Uterus (tissue), 4 donors: Measurements from ENCODE around the gene GAS7. TPM values are rescaled to one million over a fixed set of nuclear protein-coding genes. Genes with fewer than 3 reads are reported as not detected.

ENCODE experiments used
- DNase-seq, 2 donors: peaks; one replicate each; pipeline ENCODE4 v3.0.0-alpha.2; 2019 to 2020
- H3K27ac ChIP-seq, 2 donors: fragments of 200-600 bp; sonication (generic); 1 replicate in 1 of 2; 2 replicates in 1 of 2; pipeline ENCODE4 v1.5.1; 2016 to 2018
- H3K27me3 ChIP-seq, 2 donors: fragments of 200-600 bp; sonication (generic); one replicate each; pipeline ENCODE4 v1.5.1; 2018 to 2019; ENCODE audit warnings: control low read depth in 1 of 2
- H3K36me3 ChIP-seq, 2 donors: fragments of 200-600 bp; sonication (generic); one replicate each; pipeline ENCODE4 v1.5.1; 2019; ENCODE audit warnings: control low read depth in 1 of 2
- H3K4me1 ChIP-seq, 2 donors: fragments of 200-600 bp; sonication (generic); one replicate each; pipeline ENCODE4 v1.5.1; 2018 to 2019; ENCODE audit warnings: control low read depth in 1 of 2
- H3K4me3 ChIP-seq, 2 donors: fragments of 200-600 bp; sonication (generic); 1 replicate in 1 of 2; 2 replicates in 1 of 2; pipeline ENCODE4 v1.5.1; 2018 to 2019; ENCODE audit warnings: mild to moderate bottlenecking in 1 of 2
- H3K9me3 ChIP-seq, 2 donors: fragments of 200-600 bp; sonication (generic); one replicate each; pipeline ENCODE4 v1.5.1; 2019; ENCODE audit warnings: control low read depth in 1 of 2
- POLR2A ChIP-seq, 2 donors: fragments of 450-650 bp; IDR thresholded peaks; one replicate each; pipeline ENCODE4 v1.6.1; 2016; ENCODE audit warnings: antibody characterized with exemption in 2 of 2, mild to moderate bottlenecking in 1 of 2, moderate library complexity in 1 of 2
- intact Hi-C: fragments of 100-400 bp; cut with DNase I; formaldehyde crosslinking; loops from one replicate; pipeline ENCODE4 v1.15.1; 2023; ENCODE audit warnings: low total_unique reads
- total RNA-seq, 4 donors: library from RNA; depleted of rRNA in 3 of 4; stranded (reverse); fragments of >200 nt in 3 of 4; gene quantifications; one replicate each; pipeline versions ENCODE4 v1.1.0 to v1.2.4, GENCODE V29; 2014 to 2023
- TF ChIP-seq, protein P1 (sequence below), 4 experiments: fragments of 200-600 bp in 2 of 4; fragments of 450-650 bp in 2 of 4; sonication (generic) in 2 of 4; IDR thresholded peaks; one replicate each; pipeline ENCODE4 v1.5.1; 2016 to 2019; ENCODE audit warnings: antibody characterized with exemption in 4 of 4, mild to moderate bottlenecking in 2 of 4, moderate library complexity in 1 of 4
- donor health status: DM: yes; HTN: yes; CAD: no.

The GAS7 gene
- total RNA-seq, 4 donors from 2014 or later = 12.8 to 95.9 (median 40.8) TPM

DNA sequence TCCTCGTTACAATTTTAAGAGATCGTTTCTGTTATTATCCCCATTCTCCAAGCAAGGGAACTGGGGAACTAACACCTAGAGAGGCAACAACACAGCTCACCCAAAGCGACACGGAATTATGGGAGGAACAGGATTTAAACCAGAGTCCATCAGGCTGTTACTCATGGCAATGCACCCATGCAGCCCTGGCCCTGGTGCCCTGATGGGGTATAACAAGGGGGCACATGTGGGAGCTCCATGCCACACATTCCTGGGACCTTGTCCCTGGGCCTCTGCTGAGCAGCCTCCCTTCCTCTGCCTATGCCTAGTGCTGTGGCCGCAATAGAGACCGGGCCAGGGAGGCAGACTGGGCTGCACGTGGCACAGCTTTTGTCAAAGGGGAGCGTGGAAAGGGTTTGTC lies 280.1 kb downstream of the GAS7 start:
- intact Hi-C loops = no loop called here
- Histone ChIP-seq H3K4me1 (no peaks in the 10 kb centered on the region), H3K27me3 (no peaks in the 10 kb centered on the region), H3K4me3 (no peak overlapping the region), H3K36me3 (no peaks in the 10 kb centered on the region), H3K9me3 (no peaks in the 10 kb centered on the region), H3K27ac (no peak overlapping the region)
- no peak for DNase-seq
- TF ChIP-seq, protein P1, sequence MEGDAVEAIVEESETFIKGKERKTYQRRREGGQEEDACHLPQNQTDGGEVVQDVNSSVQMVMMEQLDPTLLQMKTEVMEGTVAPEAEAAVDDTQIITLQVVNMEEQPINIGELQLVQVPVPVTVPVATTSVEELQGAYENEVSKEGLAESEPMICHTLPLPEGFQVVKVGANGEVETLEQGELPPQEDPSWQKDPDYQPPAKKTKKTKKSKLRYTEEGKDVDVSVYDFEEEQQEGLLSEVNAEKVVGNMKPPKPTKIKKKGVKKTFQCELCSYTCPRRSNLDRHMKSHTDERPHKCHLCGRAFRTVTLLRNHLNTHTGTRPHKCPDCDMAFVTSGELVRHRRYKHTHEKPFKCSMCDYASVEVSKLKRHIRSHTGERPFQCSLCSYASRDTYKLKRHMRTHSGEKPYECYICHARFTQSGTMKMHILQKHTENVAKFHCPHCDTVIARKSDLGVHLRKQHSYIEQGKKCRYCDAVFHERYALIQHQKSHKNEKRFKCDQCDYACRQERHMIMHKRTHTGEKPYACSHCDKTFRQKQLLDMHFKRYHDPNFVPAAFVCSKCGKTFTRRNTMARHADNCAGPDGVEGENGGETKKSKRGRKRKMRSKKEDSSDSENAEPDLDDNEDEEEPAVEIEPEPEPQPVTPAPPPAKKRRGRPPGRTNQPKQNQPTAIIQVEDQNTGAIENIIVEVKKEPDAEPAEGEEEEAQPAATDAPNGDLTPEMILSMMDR (IDR thresholded peaks at IDR 0.05) = no peak
- no peak for TF ChIP-seq POLR2A (IDR thresholded peaks at IDR 0.05)

DNA sequence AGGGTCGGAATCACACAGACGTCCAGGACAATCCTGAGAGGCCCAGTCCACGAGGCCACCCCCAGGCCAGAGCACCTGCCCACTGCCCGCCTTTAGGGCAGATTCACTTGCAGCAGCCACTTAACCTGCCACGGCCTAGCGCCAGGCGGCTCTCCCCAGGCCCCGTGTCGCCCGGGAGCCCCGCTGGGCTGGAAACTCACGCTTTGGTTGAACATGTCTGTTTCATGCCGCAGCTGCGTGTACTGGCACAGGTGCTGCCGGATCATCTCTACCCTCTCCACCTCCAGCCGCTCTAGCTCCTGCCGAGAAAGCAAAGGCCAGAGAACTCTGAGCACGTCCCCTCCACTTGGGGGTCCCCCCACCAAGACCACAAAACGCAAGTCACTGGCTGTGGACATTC lies 280.6 kb downstream of the GAS7 start:
- DNase-seq = no peak
- Histone ChIP-seq H3K36me3 (no peaks in the 10 kb centered on the region), H3K27me3 (no peaks in the 10 kb centered on the region), H3K4me1 (no peaks in the 10 kb centered on the region), H3K9me3 (no peaks in the 10 kb centered on the region), H3K27ac (no peak overlapping the region), H3K4me3 (no peak overlapping the region)
- TF ChIP-seq POLR2A (IDR thresholded peaks at IDR 0.05) = no peak
- TF ChIP-seq, protein P1 (IDR thresholded peaks at IDR 0.05) = no peak
- intact Hi-C loops = no loop called here

DNA sequence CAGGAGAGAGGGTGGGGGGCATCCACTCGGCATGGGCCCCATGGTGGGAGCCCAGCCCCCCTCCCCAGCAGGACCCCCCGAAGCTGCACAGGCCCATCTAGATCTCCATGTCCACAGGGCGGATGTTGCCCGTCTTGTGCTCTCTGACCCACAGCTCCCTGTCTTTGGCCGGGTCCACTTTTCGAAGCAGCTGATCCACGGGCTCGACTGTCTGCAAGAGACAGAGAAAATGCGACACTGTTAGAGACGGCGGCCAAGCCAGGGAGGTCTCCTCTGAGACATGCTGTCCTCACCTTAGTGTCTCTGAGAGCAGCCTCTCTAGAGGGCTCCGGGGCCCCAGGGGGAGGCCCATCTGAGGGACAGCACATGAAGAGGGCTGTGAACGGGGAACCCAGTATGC lies 281.3 kb downstream of the GAS7 start:
- intact Hi-C loops = no loop called here
- Histone ChIP-seq H3K4me1 (no peaks in the 10 kb centered on the region), H3K4me3 (no peak overlapping the region), H3K27ac (no peak overlapping the region), H3K27me3 (no peaks in the 10 kb centered on the region), H3K36me3 (no peaks in the 10 kb centered on the region), H3K9me3 (no peaks in the 10 kb centered on the region)
- TF ChIP-seq, protein P1 (IDR thresholded peaks at IDR 0.05) = no peak
- no peak for TF ChIP-seq POLR2A (IDR thresholded peaks at IDR 0.05)
- DNase-seq = no peak

DNA sequence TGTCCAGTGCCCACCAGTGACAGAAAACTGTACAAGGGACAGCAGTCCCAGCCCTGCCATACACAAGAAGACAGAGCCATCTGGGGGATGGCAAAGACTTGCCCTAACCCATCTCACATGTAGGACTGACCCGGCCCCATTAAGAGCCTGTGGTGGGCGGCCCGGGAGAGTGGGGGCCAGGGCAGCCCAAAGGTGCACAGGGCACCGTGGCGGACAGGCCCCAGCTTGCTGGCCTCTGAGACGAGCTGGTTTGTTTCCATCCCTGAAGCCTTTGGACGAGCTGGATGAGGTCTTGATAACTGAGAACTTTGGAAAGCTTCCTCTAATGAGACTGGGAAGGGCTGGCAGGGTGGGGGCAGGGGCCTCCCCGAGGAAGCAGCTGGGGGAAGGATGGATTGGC lies 282.3 kb downstream of the GAS7 start:
- H3K4me1 ChIP-seq = no peaks in the 10 kb centered on the region
- no peak for DNase-seq
- no peak overlapping the region for H3K27ac ChIP-seq
- no peak for TF ChIP-seq POLR2A (IDR thresholded peaks at IDR 0.05)
- TF ChIP-seq, protein P1 (IDR thresholded peaks at IDR 0.05) = no peak
- H3K36me3 ChIP-seq = no peaks in the 10 kb centered on the region
- no peaks in the 10 kb centered on the region for H3K27me3 ChIP-seq
- H3K4me3 ChIP-seq = no peak overlapping the region
- intact Hi-C loops = no loop called here
- H3K9me3 ChIP-seq = no peaks in the 10 kb centered on the region

DNA sequence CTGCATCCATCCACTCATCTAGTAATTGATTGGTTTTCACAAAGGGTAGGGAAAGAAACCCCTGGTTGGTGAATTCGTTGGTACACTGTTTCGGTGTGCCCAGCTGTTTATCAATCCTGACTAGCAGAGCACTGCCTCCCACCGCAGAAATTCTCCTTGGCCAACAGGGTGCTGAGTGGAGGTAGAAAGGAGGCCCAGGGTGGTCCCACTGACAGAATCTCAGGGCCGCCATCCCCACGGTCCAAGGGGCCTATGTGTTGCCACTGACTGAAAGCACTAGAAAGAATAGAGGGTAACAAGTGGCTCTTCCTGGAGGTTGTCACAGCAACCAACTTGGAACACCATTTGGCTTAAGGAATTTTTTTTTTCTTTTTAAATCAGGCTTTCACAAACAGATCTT lies 284.9 kb downstream of the GAS7 start:
- H3K27ac ChIP-seq = no peak overlapping the region
- no peak overlapping the region for H3K4me3 ChIP-seq
- DNase-seq = no peak
- H3K27me3 ChIP-seq = no peaks in the 10 kb centered on the region
- H3K4me1 ChIP-seq = no peaks in the 10 kb centered on the region
- no peaks in the 10 kb centered on the region for H3K9me3 ChIP-seq
- intact Hi-C loops = no loop called here
- TF ChIP-seq, protein P1 (IDR thresholded peaks at IDR 0.05) = no peak
- no peaks in the 10 kb centered on the region for H3K36me3 ChIP-seq
